AG09319 (cell line): ENCODE results near the gene RCAN2.

ENCODE experiments used
- DNase-seq: peaks from one replicate; pipeline ENCODE4 v3.0.0-alpha.2; 2010; ENCODE audit warnings: low read depth; ENCODE audit errors: extremely low read depth
- TF ChIP-seq, protein P1 (sequence below): IDR thresholded peaks from 2 replicates; pipeline ENCODE4 v1.5.1; 2011; ENCODE audit warnings: low read depth, mild to moderate bottlenecking, inconsistent platforms, low read length, moderate library complexity

RCAN2 gene

DNA sequence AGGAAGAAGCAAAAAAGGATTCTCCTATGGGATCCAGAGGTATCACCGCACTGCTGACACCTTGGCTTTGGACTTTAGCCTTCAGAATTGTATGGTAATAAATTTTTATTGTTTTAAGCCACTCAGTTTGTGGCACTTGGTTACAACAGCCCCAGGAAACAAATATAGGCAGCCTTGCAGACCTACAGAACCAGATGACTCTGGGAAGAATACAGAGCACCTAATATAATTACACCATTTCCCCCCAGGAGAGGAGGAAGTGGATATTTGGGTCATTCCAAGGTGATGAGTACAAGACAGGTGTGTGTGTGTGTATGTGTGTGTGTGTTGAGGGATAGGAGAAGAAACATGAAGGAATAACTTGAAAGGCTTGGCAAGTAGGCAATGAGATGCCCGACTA lies 236.3 kb downstream of the RCAN2 start:
- no peak for DNase-seq
- TF ChIP-seq, protein P1, sequence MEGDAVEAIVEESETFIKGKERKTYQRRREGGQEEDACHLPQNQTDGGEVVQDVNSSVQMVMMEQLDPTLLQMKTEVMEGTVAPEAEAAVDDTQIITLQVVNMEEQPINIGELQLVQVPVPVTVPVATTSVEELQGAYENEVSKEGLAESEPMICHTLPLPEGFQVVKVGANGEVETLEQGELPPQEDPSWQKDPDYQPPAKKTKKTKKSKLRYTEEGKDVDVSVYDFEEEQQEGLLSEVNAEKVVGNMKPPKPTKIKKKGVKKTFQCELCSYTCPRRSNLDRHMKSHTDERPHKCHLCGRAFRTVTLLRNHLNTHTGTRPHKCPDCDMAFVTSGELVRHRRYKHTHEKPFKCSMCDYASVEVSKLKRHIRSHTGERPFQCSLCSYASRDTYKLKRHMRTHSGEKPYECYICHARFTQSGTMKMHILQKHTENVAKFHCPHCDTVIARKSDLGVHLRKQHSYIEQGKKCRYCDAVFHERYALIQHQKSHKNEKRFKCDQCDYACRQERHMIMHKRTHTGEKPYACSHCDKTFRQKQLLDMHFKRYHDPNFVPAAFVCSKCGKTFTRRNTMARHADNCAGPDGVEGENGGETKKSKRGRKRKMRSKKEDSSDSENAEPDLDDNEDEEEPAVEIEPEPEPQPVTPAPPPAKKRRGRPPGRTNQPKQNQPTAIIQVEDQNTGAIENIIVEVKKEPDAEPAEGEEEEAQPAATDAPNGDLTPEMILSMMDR: no peak

DNA sequence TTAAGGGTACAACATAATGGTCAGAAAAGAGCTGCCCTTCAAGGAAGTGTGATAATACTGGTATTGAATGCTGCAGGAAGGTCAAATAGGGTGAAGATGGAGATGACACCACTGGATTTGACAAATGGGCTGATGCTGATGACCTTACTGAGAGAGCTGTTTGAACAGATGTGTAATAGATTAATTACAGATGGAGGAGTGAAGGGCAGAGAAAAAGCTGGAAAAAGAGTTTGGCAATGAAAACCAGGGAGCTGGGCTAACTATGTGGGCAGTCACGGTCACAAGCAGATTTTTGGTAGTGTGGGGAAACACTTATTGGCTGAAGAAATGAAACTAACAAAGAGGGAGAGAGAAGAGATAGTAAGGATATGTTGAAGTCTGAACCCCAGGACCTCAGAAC lies 236.9 kb downstream of the RCAN2 start:
- no peak for DNase-seq
- TF ChIP-seq, protein P1: no peak

DNA sequence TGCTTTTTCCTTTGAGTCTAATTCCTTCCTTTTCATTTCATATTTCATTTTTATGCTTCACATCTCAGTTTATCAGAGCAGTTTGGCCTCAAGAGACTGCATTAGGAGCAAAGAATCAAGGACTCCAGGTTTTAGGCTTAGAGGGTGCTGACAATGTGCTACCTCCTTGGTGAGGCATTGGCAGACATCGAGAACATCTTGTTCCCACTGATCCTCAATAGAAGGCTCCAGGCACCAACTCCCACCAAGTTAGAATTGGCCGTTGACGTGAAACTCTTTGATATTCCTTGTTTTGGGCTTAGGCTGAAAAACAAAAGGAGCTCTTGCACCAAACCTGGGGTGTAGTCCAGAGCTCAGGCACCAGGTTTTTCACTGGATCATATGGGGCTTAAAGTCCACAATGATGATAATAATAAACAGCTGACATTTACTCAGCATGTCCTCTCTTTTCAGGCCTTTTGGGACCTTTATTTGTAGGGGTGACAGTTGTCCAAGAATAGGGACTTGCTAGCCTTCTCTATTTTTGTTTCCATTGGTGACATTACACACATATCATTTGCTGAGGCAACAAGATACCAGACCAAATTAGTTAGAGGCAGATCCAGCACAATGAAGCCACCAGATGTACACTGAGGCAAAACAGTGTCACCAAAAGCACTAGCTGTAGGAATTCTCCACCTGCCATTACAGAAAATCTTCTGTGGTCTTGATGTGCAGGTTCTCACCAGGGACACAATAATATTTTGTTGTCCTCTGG lies 239.5 kb downstream of the RCAN2 start:
- TF ChIP-seq, protein P1: no peak
- DNase-seq: no peak

DNA sequence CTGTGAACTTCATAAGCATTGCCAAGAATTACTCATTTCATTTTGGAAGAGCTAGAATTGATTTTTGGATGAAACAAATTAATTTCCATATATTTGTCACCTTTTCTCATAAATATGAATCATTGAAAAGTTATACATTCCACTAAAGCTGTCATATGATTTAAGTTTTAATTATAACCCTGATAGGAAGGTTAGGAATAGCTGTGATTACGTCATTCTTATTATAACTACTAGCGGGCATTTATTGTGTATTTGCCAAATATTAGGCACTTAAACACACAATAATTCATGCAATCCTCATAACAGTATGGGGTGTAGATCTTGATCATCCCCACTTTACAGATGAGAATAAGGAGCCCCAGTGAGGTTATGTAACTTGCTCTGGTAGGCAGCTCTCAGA lies 243.1 kb downstream of the RCAN2 start:
- TF ChIP-seq, protein P1: no peak
- no peak for DNase-seq

DNA sequence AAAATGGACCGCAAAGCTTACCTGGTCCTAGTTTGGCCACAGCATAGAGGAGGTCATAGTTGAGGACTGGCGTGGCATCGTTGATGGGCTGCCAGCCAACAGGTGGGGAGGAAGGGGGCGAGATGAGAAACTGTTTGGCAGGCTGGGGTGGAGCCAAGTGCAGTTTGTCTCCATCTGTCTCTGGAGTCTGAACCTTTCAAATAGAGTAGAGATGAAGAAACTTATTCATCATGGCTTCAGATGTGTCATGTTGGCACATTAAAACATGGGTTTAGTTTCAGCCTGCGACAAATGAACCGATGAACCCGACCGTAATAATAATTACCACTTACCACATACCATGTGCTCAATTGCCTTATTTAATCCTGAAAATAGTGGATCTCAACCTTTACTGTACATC lies 244.5 kb downstream of the RCAN2 start:
- TF ChIP-seq, protein P1: no peak
- no peak for DNase-seq

DNA sequence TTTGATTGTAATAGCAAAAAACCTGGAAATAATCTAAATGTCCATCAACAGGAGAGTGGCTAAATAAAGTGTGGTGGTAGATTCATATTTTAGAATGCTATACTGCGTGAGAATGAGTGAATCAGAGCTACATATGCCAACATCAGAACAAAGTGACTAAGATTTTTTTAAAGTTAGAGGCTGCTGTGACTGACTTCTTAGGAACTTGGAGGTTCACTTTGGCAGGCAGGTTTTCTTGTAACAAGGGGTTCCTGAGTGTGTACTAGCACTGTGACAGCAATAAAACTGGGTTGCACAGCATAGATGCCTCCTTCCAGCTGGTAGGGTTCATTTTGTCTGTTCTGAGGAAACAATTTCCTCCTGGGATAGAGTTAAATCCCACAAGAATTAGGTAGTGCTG lies 245.2 kb downstream of the RCAN2 start:
- no peak for DNase-seq
- TF ChIP-seq, protein P1: no peak

DNA sequence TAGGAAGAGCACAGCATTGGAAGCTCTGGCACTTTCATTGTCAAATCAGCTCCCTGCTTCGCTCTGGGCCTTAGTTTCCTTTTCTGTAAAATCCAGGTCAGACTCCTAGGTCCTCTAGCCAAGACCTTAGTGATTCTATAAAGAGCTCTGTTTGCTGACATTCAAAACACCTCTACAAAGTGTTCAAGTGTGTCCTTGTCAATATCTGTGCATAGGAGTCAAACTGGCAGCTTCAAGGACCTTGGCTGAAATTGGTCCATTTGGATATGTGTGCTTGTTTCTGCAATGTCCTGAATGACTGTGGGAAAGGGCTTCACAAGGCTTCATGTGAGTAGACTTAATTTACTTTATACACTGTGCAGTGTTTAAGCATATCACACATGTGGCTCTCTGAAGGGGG lies 246.6 kb downstream of the RCAN2 start:
- no peak for DNase-seq

More for the DNA sequence above, 246.6 kb downstream of the RCAN2 start:
- TF ChIP-seq, protein P1: no peak
